GM12865 (cell line): ENCODE measurements around the gene PTPRE.

Experiments
- DNase-seq: peaks from one replicate; pipeline ENCODE4 v3.0.0; 2010; ENCODE audit warnings: low read depth
- H3K4me3 ChIP-seq: 2 replicates; pipeline ENCODE4 v1.5.1; 2011; ENCODE audit warnings: mild to moderate bottlenecking, low read depth, low read length, control low read depth
- TF ChIP-seq, protein P1 (sequence below): IDR thresholded peaks from 2 replicates; pipeline ENCODE4 v1.5.1; 2011; ENCODE audit warnings: low read length, control low read depth, low read depth, inconsistent platforms; ENCODE audit not compliant: insufficient read depth; ENCODE audit errors: missing control alignments

PTPRE gene

DNA sequence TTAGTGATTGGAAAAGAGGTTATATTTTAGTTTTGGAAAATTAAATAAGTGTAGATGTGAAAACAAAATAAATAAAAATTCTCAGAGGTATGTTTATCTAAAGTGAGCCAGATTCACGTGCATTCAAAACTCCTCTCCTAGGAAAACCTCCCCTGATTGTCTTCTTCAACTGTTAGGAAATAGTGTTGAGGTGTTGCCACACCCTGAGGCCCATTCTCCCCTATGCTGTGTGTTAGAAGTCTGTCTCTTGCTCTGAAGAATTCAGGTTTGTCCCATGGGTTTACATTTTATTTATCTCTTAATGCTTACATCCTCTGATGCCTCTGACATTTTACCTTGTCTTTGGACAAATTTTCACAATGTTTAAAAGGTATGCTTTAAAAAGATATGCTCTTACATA, 40.3 kb downstream of the PTPRE start:
- no peak overlapping the region for H3K4me3 ChIP-seq
- TF ChIP-seq, protein P1, sequence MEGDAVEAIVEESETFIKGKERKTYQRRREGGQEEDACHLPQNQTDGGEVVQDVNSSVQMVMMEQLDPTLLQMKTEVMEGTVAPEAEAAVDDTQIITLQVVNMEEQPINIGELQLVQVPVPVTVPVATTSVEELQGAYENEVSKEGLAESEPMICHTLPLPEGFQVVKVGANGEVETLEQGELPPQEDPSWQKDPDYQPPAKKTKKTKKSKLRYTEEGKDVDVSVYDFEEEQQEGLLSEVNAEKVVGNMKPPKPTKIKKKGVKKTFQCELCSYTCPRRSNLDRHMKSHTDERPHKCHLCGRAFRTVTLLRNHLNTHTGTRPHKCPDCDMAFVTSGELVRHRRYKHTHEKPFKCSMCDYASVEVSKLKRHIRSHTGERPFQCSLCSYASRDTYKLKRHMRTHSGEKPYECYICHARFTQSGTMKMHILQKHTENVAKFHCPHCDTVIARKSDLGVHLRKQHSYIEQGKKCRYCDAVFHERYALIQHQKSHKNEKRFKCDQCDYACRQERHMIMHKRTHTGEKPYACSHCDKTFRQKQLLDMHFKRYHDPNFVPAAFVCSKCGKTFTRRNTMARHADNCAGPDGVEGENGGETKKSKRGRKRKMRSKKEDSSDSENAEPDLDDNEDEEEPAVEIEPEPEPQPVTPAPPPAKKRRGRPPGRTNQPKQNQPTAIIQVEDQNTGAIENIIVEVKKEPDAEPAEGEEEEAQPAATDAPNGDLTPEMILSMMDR: no peak
- DNase-seq: no peak

DNA sequence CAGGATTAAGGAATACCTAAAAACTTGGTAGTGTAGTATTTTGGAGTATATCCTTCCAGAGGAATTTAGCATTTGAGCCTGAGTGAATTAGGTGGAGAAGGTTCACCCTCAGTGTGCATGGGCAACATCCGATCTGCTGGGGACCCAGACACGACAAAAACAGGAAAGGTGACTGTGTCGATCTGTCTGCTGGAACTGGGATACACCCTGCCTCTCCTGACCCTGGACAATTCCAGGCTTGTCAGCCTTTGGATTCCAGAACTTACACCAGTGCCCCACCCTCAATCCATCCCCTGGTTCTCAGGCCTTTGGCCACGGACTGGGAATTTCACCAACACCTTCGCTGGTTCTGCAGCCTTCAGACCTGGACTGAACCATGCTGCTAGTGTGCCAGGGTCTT, 41.9 kb downstream of the PTPRE start:
- H3K4me3 ChIP-seq: no peak overlapping the region
- TF ChIP-seq, protein P1: no peak
- no peak for DNase-seq

DNA sequence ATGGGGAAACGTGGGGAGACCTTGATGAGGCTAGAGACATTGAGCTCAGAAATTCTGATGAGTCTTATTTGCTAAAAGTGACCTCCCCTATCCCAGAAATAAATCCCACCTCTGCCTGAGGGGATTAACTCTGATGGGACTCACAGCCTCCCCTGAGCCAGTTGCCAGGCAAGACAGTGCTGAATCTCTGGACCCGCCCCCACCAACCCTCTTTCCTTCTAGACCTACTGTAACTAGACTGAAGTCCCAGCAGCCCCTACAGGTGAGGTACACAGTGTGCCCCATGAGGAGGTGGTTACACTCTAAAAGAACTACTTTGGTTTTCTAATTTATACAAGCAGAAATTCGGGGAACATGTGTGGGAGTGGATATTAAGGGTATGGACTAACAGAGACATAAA, 42.9 kb downstream of the PTPRE start:
- H3K4me3 ChIP-seq: no peak overlapping the region
- TF ChIP-seq, protein P1: no peak
- no peak for DNase-seq

DNA sequence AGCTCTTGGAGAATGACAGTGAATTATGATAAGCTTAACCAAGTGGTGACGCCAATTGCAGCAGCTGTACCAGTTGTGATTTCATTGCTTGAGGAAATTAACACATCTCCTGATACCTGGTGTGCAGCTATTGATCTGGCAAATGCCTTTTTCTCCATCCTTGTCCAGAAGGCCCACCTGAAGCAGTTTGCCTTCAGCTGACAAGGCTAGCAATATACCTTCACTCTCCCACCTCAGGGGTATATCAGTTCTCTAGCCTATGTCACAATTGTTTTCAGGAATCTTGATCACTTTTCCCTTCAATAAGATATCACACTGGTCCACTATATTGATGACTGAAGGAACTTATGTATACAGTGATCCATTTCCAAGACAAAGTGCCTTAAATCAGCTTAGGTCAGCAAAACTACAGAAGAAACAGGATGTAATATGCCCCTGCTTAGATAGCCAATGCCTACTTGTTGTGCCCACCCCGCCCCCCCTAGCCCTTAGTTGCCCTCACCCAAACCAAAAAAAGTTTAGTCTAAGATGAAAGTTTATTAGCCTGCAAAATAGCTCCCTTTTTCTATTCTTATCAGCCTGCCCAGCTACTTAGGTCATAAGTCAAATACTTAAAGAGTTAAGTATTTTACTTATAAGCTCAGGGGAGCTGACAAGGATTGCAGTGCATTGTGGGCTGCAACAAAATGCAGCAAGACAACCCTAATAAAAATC, 45.1 kb downstream of the PTPRE start:
- no peak for DNase-seq
- TF ChIP-seq, protein P1: no peak
- H3K4me3 ChIP-seq: no peak overlapping the region

DNA sequence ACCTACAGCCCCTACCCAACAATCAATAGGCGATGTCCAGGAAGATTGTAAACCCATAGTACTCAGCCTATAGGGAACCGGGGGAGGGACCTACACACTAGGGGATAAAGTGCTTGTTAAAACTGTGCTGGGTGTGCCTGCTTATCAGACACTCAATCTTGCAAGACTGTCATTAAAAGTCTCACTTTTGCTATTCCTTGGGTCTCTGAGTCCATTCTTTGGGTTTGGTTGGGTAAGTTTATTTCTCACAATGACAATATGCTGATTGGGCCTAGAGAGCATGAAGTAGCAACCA, 45.6 kb downstream of the PTPRE start:
- TF ChIP-seq, protein P1: no peak
- no peak for DNase-seq
- no peak overlapping the region for H3K4me3 ChIP-seq

DNA sequence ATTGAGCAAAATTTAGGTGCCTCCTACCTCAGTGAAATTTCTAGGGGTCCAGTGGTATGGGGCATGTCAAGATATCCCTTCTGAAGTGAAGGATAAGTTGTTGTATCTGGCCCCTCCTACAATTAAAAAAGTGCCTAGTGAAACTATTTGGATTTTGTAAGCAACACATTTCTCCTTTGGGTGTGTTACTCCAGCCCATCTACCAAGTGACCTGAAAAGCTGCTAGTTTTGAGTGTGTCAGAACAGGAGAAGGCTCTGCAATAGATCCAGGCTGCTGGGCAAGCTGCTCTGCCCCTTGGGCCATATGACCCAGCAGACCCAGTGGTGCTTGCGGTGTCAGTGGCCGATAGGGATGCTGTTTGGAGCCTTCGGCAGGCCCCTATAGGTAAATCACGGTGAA, 46.0 kb downstream of the PTPRE start:
- TF ChIP-seq, protein P1: no peak
- DNase-seq: no peak

DNA sequence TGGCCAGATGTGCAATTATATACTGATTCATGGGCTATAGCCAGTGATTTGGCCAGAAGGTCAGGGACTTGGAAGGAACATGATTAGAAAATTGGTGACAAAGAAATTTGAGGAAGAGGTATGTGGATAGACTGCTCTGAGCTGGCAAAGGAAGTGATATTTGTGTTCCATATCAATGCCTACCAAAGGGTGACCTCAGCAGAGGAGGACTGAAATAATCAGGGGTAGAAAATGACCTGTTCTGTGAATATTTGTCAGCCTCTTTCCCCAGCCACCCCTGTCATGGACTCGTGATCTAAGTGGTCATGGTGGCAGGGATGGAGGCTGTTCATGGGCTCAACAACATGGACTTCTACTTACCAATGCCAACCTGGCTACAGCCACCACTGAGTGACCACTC, 47.0 kb downstream of the PTPRE start:
- no peak for DNase-seq
- TF ChIP-seq, protein P1: no peak

More for the DNA sequence above, 46.0 kb downstream of the PTPRE start:
- no peak overlapping the region for H3K4me3 ChIP-seq

More for the DNA sequence above, 47.0 kb downstream of the PTPRE start:
- H3K4me3 ChIP-seq: no peak overlapping the region
